Measurements from ENCODE around the gene PLAAT2. TPM values are rescaled to one million over a fixed set of nuclear protein-coding genes. Genes with fewer than 3 reads are reported as not detected.

Gene PLAAT2
- total and polyA plus RNA-seq, 7 donors = 0.71 to 233 (median 69.7) TPM; not detected in 3

- H3K4me1 ChIP-seq = peaks cover 0 to under 1% (median 0%) of the 10 kb centered on the region in 4 donors
- H3K27ac ChIP-seq = no peak overlapping the region
- TF ChIP-seq POLR2A (IDR thresholded peaks at IDR 0.05) (no peak), EP300 (IDR thresholded peaks at IDR 0.05) (no peak), CTCF (IDR thresholded peaks at IDR 0.05) (no peak), POLR2AphosphoS5 (IDR thresholded peaks at IDR 0.05) (no peak)
- no peaks in the 10 kb centered on the region for H3K9me3 ChIP-seq
- H3K36me3 ChIP-seq = no peaks in the 10 kb centered on the region
- no peak for DNase-seq
- intact Hi-C loops (cut with DNase I) = no loop called here
- 78 to 85% methylated on average over 7 of the region's 7 CpGs for WGBS, 2 donors
- H3K27me3 ChIP-seq = no peaks in the 10 kb centered on the region
- no peak overlapping the region for H3K4me3 ChIP-seq
Observed at GRCh38 chr11:63510360-63511047, 52.7 kb downstream of the PLAAT2 start.

GRCh38 chr11:63508745-63509144 lies 54.4 kb downstream of the PLAAT2 start:
- Histone ChIP-seq H3K4me3 (no peak overlapping the region), H3K4me1 (peaks cover 0 to 9% (median 7%) of the 10 kb centered on the region in 4 donors), H3K36me3 (no peaks in the 10 kb centered on the region), H3K9me3 (no peaks in the 10 kb centered on the region), H3K27me3 (no peaks in the 10 kb centered on the region), H3K27ac (no peak overlapping the region)
- no peak for DNase-seq
- intact Hi-C loops (cut with DNase I) = no loop called here
- 84 to 93% methylated on average over 12 of the region's 12 CpGs for WGBS, 2 donors
- TF ChIP-seq EP300 (IDR thresholded peaks at IDR 0.05) (no peak), CTCF (IDR thresholded peaks at IDR 0.05) (no peak), POLR2A (IDR thresholded peaks at IDR 0.05) (no peak), POLR2AphosphoS5 (IDR thresholded peaks at IDR 0.05) (no peak)

- no peak overlapping the region for H3K4me3 ChIP-seq
- peaks cover 0 to 9% (median 7%) of the 10 kb centered on the region in 4 donors for H3K4me1 ChIP-seq
- no peaks in the 10 kb centered on the region for H3K9me3 ChIP-seq
- H3K36me3 ChIP-seq = no peaks in the 10 kb centered on the region
- DNase-seq = no peak
- WGBS, 2 donors = 91 to 92% methylated on average over 3 of the region's 3 CpGs
- H3K27me3 ChIP-seq = no peaks in the 10 kb centered on the region
- intact Hi-C loops (cut with DNase I) = no loop called here
- TF ChIP-seq EP300 (IDR thresholded peaks at IDR 0.05) (no peak), POLR2A (IDR thresholded peaks at IDR 0.05) (no peak), CTCF (IDR thresholded peaks at IDR 0.05) (no peak), POLR2AphosphoS5 (IDR thresholded peaks at IDR 0.05) (no peak)
- no peak overlapping the region for H3K27ac ChIP-seq
Observed at GRCh38 chr11:63508009-63508408, 55.2 kb downstream of the PLAAT2 start.

GRCh38 chr11:63507511-63507910 lies 55.7 kb downstream of the PLAAT2 start:
- Histone ChIP-seq H3K27ac (no peak overlapping the region), H3K36me3 (no peaks in the 10 kb centered on the region), H3K9me3 (no peaks in the 10 kb centered on the region), H3K27me3 (no peaks in the 10 kb centered on the region), H3K4me1 (peaks cover 0 to 9% (median 7%) of the 10 kb centered on the region in 4 donors), H3K4me3 (no peak overlapping the region)
- TF ChIP-seq EP300 (IDR thresholded peaks at IDR 0.05) (no peak), CTCF (IDR thresholded peaks at IDR 0.05) (no peak), POLR2AphosphoS5 (IDR thresholded peaks at IDR 0.05) (no peak), POLR2A (IDR thresholded peaks at IDR 0.05) (no peak)
- DNase-seq = no peak
- WGBS, 2 donors = 81 to 99% methylated on average over 2 of the region's 2 CpGs
- intact Hi-C loops (cut with DNase I) = no loop called here

GRCh38 chr11:63506876-63507275 lies 56.3 kb downstream of the PLAAT2 start:
- intact Hi-C loops (cut with DNase I) = no loop called here
- Histone ChIP-seq H3K4me1 (peaks cover 0 to 9% (median 7%) of the 10 kb centered on the region in 4 donors), H3K9me3 (no peaks in the 10 kb centered on the region), H3K27ac (no peak overlapping the region), H3K27me3 (no peaks in the 10 kb centered on the region), H3K4me3 (no peak overlapping the region), H3K36me3 (no peaks in the 10 kb centered on the region)
- WGBS, 2 donors = 93 to 98% methylated on average over 2 of the region's 2 CpGs
- no peak for TF ChIP-seq EP300 (IDR thresholded peaks at IDR 0.05)
- TF ChIP-seq POLR2AphosphoS5 (IDR thresholded peaks at IDR 0.05) = no peak
- TF ChIP-seq CTCF (IDR thresholded peaks at IDR 0.05) = no peak
- TF ChIP-seq POLR2A (IDR thresholded peaks at IDR 0.05) = no peak
- DNase-seq = no peak
